NT2/D1 (cell line): ENCODE data around the gene AK4.

ENCODE experiments used
- SUZ12 ChIP-seq: IDR thresholded peaks from 2 replicates; pipeline ENCODE4 v1.6.1; 2011; ENCODE audit not compliant: insufficient read length, insufficient read depth; ENCODE audit errors: extremely low read depth
- YY1 ChIP-seq: IDR thresholded peaks from 2 replicates; pipeline ENCODE4 v1.6.1; 2011; ENCODE audit not compliant: insufficient read length, insufficient read depth

- no peak for TF ChIP-seq SUZ12
- no peak for TF ChIP-seq YY1
Measured at GRCh38 chr1:65211331-65211730, 63.3 kb downstream of the AK4 start.
